C4-2B (cell line): Measurements from ENCODE around the gene PRKCZ.

Experiments used
- H3K27ac ChIP-seq: fragments of 450-650 bp; 2 replicates; pipeline ENCODE4 v1.5.1; 2017
- CTCF ChIP-seq: fragments of 450-650 bp; conservative IDR thresholded peaks from 2 replicates; pipeline ENCODE4 v1.5.1; 2017; ENCODE audit warnings: mild to moderate bottlenecking
- ZFX ChIP-seq: fragments of 450-650 bp; IDR thresholded peaks from 2 replicates; pipeline ENCODE4 v1.6.1; 2017

Gene PRKCZ

DNA sequence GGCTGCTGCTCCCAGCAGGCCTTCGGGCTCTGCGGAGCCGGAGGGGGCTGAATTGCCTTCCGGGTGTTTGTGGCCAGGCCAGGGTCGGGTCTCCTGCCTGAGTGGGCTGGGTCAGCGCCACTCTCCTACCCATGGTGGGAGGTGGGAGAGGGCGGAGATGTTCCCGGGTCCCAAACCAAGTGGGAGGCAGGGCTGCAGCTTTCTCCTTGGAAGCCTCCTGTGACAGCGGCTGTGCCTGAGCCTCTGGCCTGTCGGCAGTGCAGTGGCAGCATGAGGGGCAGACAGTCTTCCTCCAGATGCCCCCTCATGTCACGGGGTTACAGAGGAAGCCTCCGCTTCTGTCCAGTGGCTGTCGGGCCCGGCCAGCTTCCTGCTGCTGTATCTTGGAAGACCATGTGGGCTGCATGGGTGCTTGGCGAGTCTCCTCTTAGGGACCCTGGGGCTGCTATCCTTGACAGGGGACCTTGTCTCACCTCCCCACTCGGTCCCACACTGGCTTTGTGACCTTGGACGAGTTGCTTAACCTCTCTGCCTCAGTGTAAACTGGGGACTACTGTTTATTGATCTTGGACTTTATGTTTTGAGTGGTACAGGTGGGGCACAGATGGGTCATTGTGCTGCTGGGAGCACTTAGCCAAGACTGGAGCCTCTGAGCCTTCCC is 182.2 kb downstream of the PRKCZ start:
- H3K27ac ChIP-seq: peak overlapping the region; percentile 92

DNA sequence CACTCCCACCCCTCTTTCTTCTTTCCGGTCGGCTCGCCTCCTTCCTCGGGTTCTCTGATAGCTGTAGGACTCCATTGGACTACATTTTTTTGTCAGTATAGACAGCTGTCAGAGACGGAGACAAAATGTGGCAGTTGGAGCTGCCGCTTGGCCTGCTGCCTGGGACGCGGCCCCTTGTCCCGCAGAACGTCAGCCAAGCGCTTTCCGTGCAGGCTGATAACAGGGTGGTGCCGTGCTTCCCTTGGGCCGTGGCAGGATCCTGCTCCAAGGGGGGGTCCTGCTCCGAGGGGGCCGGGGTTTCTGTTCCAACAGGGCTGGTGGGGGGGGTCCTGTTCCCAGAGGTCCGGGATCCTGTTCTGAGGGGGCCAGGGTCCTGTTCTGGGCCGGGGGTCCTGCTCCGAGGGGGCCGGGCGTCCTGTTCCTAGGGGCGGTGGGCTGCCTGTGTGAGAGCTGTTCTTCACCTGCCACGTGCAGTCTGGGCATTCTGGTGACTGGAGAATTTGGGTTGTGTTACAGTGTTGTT is 182.8 kb downstream of the PRKCZ start:
- TF ChIP-seq CTCF: no peak
- TF ChIP-seq ZFX: no peak
- H3K27ac ChIP-seq: peak overlapping the region; percentile 92

More for the DNA sequence above, 182.2 kb downstream of the PRKCZ start:
- TF ChIP-seq ZFX (no peak), CTCF (no peak)

DNA sequence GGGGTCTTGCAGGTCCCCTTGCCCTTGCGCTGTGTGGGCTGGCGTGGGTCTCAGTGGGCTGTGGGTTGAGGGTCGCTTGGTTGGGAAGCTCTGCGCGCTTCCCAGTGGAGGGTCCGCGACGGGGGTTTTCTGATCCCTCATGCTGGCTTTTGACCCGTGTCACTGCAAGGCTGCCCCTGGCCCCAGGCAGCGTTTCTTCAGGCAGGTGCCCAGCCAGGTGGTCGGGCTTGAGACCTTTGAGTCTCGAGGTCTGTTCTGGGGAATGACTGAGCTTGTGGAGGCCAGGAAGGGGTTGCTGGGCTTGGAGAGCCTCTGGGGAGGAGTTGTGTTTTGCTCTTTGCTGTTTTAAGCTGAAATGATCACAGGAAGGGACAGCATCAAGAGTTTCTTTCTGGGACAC is 183.3 kb downstream of the PRKCZ start:
- no peak overlapping the region; the same call in 1 of the 2 replicates for H3K27ac ChIP-seq
- TF ChIP-seq ZFX (no peak), CTCF (no peak)

DNA sequence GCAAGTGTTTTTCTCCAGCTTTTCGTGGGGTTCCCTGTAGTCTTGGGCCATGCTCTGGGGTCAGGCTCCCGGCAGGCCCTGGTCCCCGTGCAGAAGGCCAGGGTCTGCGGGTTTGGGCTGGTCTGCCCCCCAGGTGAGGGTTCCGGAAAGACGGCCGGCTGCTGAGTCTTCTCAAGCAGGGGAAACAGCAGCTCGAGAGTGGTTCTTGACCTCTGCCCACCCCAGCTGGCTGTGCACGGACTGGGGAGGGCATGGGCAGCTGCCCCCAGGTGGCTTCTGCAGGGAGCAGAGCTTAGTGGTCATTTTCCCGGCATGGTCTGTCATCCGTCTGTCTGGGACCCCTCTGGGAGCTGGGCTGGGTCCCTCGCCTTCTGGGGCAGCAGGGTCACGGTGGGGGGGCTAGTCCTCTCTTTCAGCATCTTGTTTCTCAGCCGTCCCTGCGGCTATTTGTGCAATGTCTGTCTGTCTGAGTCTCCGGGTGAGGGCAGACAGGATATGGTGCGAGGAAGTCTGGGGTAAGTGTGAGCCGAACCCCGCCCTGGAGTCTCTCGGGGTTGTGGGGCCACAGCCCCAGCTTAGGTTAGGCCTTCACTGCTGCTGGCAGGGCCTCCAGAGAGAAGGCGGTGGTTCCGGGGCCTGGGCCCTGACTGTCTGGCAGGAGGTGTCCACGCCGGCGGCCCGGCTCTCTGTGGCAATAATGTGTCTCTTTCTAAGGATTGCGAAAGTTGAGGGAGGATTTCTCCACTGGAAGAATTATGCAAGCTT is 184.0 kb downstream of the PRKCZ start:
- TF ChIP-seq CTCF: no peak
- H3K27ac ChIP-seq: no peak overlapping the region; the same call in 1 of the 2 replicates

DNA sequence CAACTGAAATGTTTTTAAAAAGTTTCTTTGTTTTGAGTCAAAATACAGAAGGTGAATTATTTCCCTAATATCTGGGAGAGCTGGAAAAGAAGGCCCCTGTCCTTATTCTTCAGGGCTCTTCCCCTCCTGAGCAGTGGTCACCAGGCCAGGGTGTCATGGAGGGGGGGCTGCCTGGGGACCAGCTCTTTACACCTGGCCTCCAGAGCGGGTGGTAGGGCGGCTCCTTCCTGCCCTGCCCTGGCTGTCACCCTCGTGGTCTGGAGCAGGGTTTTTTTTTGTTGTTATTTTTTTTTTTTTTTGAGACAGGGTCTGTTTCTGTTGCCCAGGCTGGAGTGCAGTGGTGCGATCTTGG is 184.5 kb downstream of the PRKCZ start:
- TF ChIP-seq ZFX (no peak), CTCF (no peak)
- H3K27ac ChIP-seq: no peak overlapping the region
